ENCODE results near the gene RASEF.
"Not testable (repeated sequence)": the region's sequence is repeated elsewhere in the genome, so short reads cannot be mapped to it uniquely, and the experiment has no call there.

The RASEF gene

GRCh38 chr9:83062651-83063527 lies at the start of gene RASEF:
RASEF (minus strand) TSS chr9:83063142; CDS start chr9:83062867, 275 bp downstream.
- DNase-seq (ENCODE audit: low read depth), result no peak

GRCh38 chr9:83111169-83111568 lies 48.2 kb upstream of the RASEF start:
- no peak for DNase-seq (ENCODE audit: low read depth)

GRCh38 chr9:83109296-83109695 lies 46.4 kb upstream of the RASEF start:
- no peak for DNase-seq (ENCODE audit: low read depth)

- no peak for DNase-seq (ENCODE audit: low read depth)
Measured at GRCh38 chr9:83108208-83108607, 45.3 kb upstream of the RASEF start.

DNA sequence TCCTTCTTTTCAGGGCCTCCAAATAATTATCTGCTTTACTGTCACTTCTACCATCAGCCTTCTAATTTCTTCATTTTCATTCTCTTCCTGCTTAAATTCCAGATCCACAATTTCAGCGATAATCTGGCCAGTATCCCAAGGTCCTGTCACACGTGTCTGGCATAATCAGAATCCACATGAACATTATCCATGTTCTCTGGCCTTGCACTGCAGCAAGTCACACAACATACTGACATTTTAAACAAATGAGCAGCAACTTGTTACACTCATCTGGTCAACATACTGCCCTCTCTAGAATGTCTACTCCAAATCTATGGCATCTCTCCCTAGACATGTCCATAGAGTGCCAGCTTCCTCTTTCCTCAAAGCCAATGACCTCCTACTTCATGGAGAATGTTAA lies 43.8 kb upstream of the RASEF start:
- DNase-seq (ENCODE audit: low read depth), result no peak

- DNase-seq (ENCODE audit: low read depth), result no peak
Measured at GRCh38 chr9:83106263-83106662, 43.3 kb upstream of the RASEF start.

- DNase-seq (ENCODE audit: low read depth), result no peak
Measured at GRCh38 chr9:83097633-83098032, 34.7 kb upstream of the RASEF start.

DNA sequence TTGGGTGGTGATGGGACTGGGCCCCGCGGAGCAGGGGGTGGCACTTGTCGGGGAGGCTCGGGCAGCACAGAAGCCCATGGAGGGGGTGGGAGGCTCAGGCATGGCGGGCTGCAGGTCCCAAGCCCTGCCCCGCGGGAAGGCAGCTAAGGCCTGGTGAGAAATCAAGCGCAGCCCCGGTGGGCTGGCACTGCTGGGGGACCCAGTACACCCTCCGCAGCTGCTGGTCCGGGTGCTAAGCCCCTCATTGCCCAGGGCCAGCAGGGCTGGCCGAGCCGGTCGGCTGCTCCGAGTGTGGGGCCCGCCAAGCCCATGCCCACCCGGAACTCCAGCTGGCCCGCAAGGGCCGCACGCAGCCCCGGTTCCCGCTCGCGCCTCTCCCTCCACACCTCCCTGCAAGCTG lies 30.4 kb upstream of the RASEF start:
- DNase-seq (ENCODE audit: low read depth), result not testable (repeated sequence)

DNA sequence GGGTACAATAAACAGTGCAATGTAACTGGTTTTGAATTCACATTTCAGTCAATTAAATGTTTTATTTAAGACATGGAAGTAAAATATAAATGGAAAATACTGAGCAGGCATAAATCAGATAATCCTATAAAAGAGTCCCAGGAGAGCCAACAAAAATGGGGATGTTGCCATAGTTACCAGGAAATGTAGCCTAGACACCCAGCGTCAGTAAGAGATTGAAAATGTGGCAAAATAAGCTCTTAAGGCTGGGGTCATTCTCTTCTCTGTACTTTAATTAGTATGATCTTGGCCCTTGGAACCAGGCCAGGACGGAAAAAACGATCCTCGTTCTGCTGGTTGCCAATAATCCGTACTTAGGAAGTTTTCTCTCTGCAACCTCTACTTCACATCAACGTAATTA lies 18.9 kb upstream of the RASEF start:
- no peak for DNase-seq (ENCODE audit: low read depth)

- no peak for DNase-seq (ENCODE audit: low read depth)
Measured at GRCh38 chr9:83081010-83081409, 18.1 kb upstream of the RASEF start.

DNA sequence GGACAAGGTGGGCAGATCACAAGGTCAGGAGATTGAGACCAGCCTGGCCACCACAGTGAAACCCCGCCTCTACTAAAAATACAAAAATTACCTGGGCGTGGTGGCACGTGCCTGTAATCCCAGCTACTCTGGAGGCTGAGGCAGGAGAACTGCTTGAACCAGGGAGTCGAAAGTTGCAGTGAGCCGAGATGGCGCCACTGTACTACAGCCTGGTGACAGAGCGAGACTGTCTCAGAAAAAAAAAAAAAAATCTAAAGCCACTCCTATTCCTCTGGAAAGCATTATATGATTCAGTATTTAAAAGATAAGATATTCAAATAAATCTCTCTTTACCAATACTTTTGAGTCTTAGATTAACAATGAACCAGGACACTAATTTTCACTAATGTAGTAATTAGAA lies 13.0 kb upstream of the RASEF start:
- DNase-seq (ENCODE audit: low read depth), result not testable (repeated sequence)

DNA sequence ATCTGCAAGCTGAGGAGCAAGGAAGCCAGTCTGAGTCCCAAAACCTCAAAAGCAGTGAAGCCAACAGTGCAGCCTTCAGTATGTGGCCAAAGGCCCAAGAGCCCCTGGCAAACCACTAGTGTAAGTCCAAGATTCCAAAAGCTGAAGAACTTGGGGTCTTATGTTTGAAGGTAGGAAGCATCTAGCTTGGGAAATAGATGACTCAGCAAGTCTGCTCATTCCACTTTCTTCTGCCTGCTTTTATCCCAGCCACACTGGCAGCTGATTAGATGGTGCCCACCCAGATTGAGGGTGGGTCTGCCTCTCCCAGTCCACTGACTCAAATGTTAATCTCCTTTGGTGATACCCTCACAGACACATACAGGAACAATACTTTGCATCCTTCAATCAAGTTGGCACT lies 9.6 kb upstream of the RASEF start:
- DNase-seq (ENCODE audit: low read depth), result not testable (repeated sequence)

DNA sequence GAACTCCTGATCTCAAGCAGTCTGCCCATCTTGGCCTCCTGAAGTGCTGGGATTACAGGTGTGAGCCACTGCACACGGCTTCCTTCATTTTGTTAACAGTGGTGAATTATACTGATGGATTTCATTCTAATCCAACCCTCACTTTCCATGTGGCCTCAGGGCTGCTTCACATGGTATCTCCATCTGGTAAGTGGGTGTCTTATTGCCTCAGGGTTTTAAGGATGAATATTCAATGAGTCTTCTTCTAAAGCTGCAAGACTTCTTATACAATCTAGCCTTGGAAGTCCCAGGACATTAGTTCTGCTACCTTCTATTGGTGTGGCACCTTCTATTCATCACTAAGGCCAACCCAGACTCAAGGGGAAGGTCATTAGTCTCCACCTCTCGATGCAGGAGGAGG lies 8.7 kb upstream of the RASEF start:
- DNase-seq (ENCODE audit: low read depth), result no peak

DNA sequence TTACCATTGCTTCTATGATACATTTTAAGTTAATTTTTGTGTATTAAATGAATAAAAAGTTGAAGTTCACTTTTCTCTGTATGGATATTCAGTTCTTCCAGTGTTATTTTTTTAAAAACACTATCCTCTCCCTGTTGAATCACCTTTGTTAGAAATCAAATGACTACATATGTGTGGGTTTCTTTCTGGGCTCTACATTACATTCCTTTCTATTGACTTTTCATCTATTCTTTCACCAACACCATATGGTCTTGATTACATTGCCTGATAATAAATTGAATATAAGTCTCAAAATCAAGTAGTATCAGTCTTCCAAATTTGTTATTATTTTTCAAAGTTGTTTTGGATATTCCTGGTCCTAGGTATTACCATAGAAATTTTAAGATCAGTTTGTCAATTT lies 7.3 kb upstream of the RASEF start:
- DNase-seq (ENCODE audit: low read depth), result no peak

DNA sequence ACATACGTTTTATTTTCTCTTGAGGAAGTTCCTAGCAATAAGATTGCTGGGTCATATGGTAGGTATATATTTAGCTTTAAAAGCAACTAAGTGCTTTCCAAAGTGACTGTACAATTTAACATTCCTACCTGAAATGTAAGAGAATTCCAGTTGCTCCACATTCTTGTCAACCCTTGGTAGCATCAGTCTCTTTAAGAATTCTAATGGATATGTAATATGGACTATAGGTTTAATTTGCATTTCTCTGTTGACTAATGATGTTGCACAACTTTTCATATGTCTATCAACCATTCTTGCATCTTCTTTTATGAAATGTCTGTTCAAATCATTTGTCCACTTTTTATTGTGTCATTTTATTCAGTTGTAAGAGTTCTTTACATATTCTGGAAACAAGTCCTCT lies 6.7 kb upstream of the RASEF start:
- DNase-seq (ENCODE audit: low read depth), result no peak

DNA sequence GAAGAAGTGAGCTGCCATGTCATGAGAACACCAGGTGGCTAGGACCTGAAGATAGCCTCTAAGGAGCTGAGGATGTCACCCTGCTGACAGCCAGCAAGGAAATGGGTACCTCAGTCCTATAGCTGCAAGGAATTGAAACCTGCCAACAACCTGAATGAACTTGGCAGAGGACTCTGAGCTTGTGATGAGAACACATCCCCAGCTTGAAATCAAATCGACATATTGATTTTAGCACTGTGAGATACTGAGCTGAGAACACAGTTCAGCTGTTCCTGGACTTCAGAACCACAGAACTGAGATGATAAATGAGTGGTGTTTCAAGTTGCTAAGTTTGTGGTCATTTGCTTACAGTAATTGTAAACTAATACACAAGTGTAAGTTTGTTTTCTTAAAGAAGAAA lies 5.5 kb upstream of the RASEF start:
- no peak for DNase-seq (ENCODE audit: low read depth)

GRCh38 chr9:83067579-83067978 lies 4.6 kb upstream of the RASEF start:
- no peak for DNase-seq (ENCODE audit: low read depth)

DNA sequence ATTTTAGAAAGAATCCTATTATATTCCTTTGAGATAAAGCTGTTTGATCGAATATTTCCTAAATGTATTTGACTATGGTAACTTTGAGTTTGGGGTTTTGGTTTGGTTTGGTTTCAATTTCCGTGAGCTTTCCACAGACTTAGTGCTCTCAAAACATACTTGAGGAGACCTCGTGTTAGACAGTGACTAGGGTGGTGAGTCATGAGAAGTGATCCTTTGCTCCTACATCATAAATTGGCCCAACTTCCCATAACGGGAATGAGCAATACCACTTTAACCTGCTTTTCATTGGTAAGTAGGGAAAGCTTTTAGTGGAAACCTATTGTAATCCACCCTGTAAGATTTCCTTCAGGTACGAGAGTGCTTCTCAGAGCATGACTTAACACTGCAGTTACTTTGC lies 3.8 kb upstream of the RASEF start:
- no peak for DNase-seq (ENCODE audit: low read depth)

DNA sequence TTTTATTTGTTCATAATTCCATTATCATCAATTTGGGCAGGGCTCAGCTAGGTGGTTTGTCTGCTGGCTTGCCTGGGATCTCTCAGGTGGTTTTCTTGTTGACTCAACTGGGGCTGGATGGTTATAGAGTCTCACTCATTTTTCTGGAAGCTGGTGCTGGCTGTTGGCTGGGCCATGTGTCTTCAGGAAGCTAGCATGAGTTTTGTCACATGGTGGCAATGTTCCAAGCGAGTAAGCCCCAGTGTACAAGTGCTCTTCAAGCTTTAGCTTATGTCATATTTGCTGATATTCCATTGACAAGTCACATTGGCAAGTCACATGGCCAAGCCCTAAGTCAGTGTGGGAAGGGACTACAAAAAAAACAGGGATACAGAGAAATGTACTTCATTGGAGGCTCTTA lies 2.3 kb upstream of the RASEF start:
- DNase-seq (ENCODE audit: low read depth), result no peak

- no peak for DNase-seq (ENCODE audit: low read depth)
Measured at GRCh38 chr9:83061990-83062650, 822 bp downstream of the RASEF start.

DNA sequence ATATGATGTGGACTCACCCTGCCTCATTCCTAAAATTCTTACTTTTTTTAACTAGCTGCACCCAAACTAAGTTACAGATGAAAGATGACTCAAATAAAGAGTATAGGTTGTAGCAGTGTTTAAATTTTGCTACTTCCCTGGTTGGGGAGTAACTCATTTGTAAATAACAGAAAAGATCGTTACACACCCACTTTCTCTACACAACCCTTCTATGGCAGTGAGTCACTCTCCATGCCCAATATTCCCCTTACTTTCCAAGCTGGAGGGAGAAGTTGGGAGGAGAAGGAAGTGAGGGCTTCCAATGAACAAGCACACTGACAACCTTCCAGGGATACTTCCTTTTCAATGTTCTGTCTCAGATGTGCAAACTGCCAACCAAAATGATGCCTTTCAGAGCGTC lies 1.9 kb downstream of the RASEF start:
- DNase-seq (ENCODE audit: low read depth), result no peak

DNA sequence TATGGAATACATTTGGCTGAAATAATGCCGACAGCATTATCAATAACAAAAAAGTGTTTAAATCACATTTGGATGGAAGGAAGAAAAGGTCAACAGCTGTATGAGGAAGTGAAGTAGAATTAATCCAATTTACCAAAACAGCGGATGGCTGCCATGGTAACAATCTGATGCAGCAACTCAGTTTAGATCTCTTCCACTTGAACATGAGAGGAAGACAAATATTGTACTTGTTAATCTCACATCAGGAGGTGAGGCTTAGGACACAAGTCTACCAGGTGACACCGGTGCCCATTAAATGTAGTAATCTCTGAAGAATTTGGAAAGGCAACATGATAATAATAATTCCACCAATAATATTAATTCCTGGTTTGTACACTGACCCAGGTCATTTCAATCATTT lies 2.4 kb downstream of the RASEF start:
- no peak for DNase-seq (ENCODE audit: low read depth)

DNA sequence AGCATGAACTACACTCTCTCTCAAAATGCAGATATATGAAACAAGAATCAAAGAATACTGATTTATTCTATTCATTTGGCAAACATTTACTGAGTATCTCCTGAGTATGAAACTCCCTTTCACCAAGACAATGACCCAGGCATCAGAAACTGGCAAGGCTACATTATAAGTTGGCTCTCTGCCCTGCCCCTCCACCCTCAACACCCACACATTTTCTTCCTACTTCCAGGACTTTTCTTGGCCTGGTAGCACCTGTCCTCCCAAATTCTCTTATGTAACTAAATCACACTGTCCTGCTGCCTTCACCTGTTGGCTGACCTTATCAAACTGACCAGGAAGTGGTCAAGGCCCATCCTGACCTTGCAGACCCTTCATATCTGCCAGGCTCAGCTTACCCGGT lies 3.5 kb downstream of the RASEF start:
- no peak for DNase-seq (ENCODE audit: low read depth)

- no peak for DNase-seq (ENCODE audit: low read depth)
Measured at GRCh38 chr9:83056911-83057310, 6.0 kb downstream of the RASEF start.
